Heart left ventricle (tissue), 13 donors: Measurements from ENCODE around the gene CDC42SE1.

Source experiments
- CTCF ChIP-seq, 12 donors: fragments of 200-600 bp; sonication (generic) in 4 of 12; IDR thresholded peaks; one replicate each; pipeline versions ENCODE4 v1.5.0 to v1.8.0; 2018 to 2022; ENCODE audit warnings: antibody characterized with exemption in 12 of 12, mild to moderate bottlenecking in 5 of 12
- POLR2A ChIP-seq, 2 donors: fragments of 450-650 bp; IDR thresholded peaks; one replicate each; pipeline ENCODE4 v1.6.1; 2017; ENCODE audit warnings: antibody characterized with exemption in 2 of 2, mild to moderate bottlenecking in 2 of 2, moderate library complexity in 2 of 2
- donor health status: ischemic (EF 13 %, LVEDD 7.1; RV severe dilation, severe dysfunction).
- donor health status: DM: no; HTN: yes; CAD: no.
- donor health status: DM: no; HTN: no; CAD: no.
- donor health status: ischemic (EF 25% LVEDD 6.9; RV normal size, moderate dysfunction).
- donor health status: ischemic (EF 25% LVEDD 5.7; RV mildly dilated, moderate dysfunction).
- donor health status: ischemic (EF 35%, LVEDD 5.7; RV mildly dilated, moderate dysfunction).
- donor health status: nonischemic (EF 11% LVEDD 7.7; RV severe dilation, severe dysfunction).
- donor health status: DM: yes; HTN: yes; CAD: no.
- donor health status: PGD.
- donor health status: ischemic (EF 29% LVEDD 5.4; RV normal size, mild dysfunction).
- donor health status: nonischemic (EF 23%, LVEDD 6.1; RV moderate dilation, normal function).

DNA sequence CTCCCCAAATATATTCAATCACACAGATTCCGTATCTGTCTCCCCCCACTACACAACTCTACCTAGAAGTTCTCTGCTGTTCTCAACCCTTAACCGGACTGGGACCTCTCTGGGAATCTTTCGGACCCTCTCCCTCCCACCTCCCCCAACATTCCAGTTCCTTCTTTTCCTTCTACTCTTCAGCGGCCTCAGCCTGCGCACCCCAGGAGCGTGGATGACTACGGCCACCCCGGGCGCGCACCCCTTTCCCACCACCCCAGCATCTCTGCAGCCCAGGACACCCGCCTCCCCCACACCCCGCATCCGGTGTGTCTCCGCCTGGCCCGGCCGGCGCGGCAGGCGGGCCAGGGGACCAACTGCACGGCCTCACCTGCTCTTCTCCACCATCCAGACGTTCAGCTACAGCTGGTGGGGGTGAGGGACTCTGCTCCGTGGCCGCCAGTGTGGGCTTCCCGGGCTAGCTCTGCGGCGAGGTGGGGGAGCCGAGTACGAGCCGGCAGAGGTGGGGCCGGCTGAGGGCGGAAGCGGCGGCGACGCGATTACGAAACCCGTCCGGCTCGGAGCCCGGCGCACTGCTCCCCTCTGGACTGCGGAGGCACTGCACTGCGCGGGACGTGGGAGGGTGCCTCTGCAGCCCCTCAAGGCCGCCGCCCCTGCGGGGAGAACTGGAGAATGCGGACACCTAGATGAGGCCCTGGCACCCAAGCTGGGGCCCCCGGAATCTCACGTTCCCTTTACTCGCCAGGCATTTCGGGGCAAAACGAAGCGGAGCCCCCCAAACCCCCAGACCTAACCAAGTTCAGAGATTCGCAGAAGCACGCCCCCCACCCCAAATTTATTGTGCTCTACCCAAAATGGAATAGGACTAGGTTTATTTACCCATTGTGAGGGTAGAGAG, at the start of gene CDC42SE1:
- peak; percentile 61 to 94 (median 86) for TF ChIP-seq CTCF (IDR thresholded peaks at IDR 0.05)
- TF ChIP-seq POLR2A (IDR thresholded peaks at IDR 0.05), result peak; percentile 52 to 86
